Measurements from ENCODE around the gene PXT1. TPM values are rescaled to one million over a fixed set of nuclear protein-coding genes. Genes with fewer than 3 reads are reported as not detected.

Gene PXT1, protein sequence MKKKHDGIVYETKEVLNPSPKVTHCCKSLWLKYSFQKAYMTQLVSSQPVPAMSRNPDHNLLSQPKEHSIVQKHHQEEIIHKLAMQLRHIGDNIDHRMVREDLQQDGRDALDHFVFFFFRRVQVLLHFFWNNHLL
- under 1 TPM; 0.33 to 0.69 TPM for total RNA-seq

DNA sequence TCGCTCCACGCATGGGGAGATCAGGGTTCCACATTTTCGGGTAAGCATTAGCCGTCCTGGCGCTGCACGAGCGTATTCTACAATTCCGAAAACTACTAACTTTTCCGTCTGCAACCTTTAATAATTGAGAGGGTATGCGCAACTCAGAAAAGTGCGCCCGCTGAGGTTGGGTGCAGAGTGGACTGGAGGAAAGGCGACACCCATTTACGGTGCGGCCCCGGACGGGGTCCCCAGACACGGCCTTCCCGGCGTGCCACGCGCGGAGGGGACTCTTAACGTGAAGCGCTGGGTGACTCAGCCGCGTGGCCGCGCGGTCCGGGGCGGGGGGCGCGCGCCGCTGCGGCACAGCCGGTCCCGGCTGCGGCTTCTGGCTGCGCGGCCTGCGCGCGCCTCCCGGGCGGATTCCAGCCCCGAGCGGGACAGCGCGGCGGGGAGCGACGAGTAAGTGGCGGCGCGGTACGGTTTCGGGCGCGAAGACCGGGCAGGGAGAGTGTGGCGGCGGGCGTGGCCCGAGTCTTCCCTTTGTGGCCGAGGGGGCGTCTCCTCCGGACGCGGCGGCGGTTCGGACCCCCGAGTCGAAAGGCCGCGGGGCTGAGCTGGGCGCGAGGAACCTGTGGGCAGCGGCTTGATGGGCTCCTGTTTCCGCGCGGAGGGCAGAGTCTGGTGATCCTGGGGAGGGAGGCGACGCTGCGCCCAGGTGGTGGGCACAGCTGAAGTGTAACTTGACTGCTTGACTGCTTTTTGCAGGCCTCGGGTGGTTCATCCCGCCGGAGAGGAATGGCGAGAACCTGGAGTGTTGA, at the start of gene PXT1, which contains the start of gene KCTD20:
TSS of gene PXT1 (minus strand) at position 184 of the 800 bp plus-strand sequence. CDS start 16,772 bp downstream, outside the sequence.
TSS of gene KCTD20 (plus strand) at position 330 of the 800 bp plus-strand sequence. CDS start 27,098 bp downstream, outside the sequence.

DNA sequence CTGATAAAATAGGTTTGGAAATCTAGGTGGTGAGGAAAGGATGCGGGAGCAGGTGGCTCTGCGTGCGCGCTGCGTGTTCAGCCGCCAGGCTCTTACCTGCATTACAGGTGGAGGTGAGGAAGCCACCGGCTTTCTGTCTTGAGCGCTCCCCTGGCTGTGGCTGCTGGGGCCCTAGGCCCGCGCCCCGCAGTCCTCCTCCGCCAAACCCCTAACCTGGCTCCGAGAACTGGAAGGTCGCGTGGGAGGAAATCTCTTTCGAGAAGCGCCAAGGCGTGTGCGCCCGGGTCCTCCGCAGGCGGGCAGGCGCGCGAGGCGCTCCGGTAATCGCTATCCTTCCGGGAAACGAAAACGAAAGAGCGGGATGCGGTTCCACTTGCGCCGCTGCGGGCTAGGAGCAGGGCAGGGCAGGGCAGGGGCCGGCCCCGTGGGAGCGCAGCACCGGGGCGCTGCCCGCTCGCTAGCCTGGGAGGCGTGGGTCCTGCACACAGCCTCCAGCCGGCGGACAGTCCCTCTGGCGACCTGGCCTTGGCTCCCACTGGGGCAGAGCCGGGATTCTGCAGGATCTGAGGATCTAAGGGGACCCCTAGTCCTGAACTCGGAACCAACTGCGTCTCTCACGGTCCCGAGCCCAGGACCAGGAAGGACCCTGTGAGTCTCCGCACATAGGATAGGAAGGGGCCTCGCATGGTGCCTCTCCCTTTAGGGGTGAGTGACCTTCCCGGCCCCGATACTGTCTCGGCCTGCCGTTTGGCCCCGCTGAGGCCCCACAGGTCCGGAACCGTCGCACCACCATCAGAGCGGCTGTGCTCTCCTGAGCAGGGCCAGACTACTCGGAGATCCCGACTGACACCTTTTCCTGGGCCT, 55.0 kb downstream of the PXT1 start, which contains the start of gene ETV7:
TSS of gene ETV7 (minus strand) at position 230 of the 864 bp plus-strand sequence. CDS start at position 102, 128 bp downstream.

Small RNA genes lying within 50 kb of the gene (small RNA-seq; reads per million reads assigned to genes)
- 0 reads per million in 2 donors for gene RN7SL502P

Other genes starting within 250 kb of the PXT1 start
- gene BRPF3, start 246.1 kb downstream of the PXT1 start, total RNA-seq: 10 to 100 TPM; 12.4 to 13.3 TPM
- gene PNPLA1, start 172.8 kb downstream of the PXT1 start, total RNA-seq: not detected
- under 1 TPM; under 0.01 TPM for gene BNIP5, start 106.0 kb downstream of the PXT1 start, total RNA-seq
- gene ETV7, start 55.2 kb downstream of the PXT1 start, total RNA-seq: 1 to 10 TPM; 5.9 to 8.7 TPM
- 100 to 1,000 TPM in 1 of 2 donors, 10 to 100 TPM in 1; 89.1 to 126 TPM for gene KCTD20, start 146 bp upstream of the PXT1 start, total RNA-seq
- 10 to 100 TPM; 16.2 to 17.6 TPM for gene STK38, start 104.6 kb upstream of the PXT1 start, total RNA-seq
- 100 to 1,000 TPM; 219 to 346 TPM for gene SRSF3, start 151.5 kb upstream of the PXT1 start, total RNA-seq
- 100 to 1,000 TPM in 1 of 2 donors, 10 to 100 TPM in 1; 58.8 to 115 TPM for gene CDKN1A, start 235.9 kb upstream of the PXT1 start, total RNA-seq

Measured in melanocyte of skin (primary cell).